Ovary (tissue), 9 donors: ENCODE data around the gene AKAP3. TPM values are rescaled to one million over a fixed set of nuclear protein-coding genes. Genes with fewer than 3 reads are reported as not detected.

ENCODE experiments used
- DNase-seq, 5 donors: peaks; one replicate each; pipeline ENCODE4 v3.0.0-alpha.2; 2019 to 2020
- H3K27ac ChIP-seq, 2 donors: fragments of 200-600 bp; one replicate each; pipeline versions ENCODE4 v1.5.1 to v1.8.0; 2019 to 2022
- H3K27me3 ChIP-seq: fragments of 200-600 bp; one replicate; pipeline ENCODE4 v1.8.0; 2022
- H3K36me3 ChIP-seq: fragments of 200-600 bp; sonication (generic); one replicate; pipeline ENCODE4 v1.5.1; 2019
- H3K4me1 ChIP-seq: one replicate; pipeline ENCODE4 v1.8.1; 2013; ENCODE audit warnings: mild to moderate bottlenecking, moderate library complexity; ENCODE audit not compliant: insufficient read depth
- H3K4me3 ChIP-seq: fragments of 200-600 bp; sonication (generic); one replicate; pipeline ENCODE4 v1.5.1; 2017
- H3K9me3 ChIP-seq, 2 donors: fragments of 200-600 bp in 1 of 2; sonication (generic) in 1 of 2; one replicate each; pipeline versions ENCODE4 v1.5.1 to v1.8.1; 2013 to 2019; ENCODE audit warnings: mild to moderate bottlenecking in 1 of 2, moderate library complexity in 1 of 2
- EP300 ChIP-seq: sonication (generic); formaldehyde crosslinking; IDR thresholded peaks from one replicate; pipeline ENCODE4 v1.6.1; 2017; ENCODE audit warnings: antibody characterized with exemption
- POLR2A ChIP-seq: fragments of 450-650 bp; IDR thresholded peaks from one replicate; pipeline ENCODE4 v1.6.1; 2017; ENCODE audit warnings: antibody characterized with exemption, mild to moderate bottlenecking, moderate library complexity
- WGBS, 3 donors: extraction: QIAGEN DNeasy Blood & Tissue Kit in 1 of 3; methylation state at CpG; one replicate each; pipeline versions ENCODE4 v1.1.5 to v1.1.7; 2013 to 2017; 5-methylcytosine and 5-hydroxymethylcytosine counted together
- intact Hi-C, 4 donors: fragments of 100-400 bp; cut with DNase I; formaldehyde crosslinking; loops; one replicate each; pipeline versions ENCODE4 v1.11.0 to v1.15.1; 2022 to 2023
- polyA plus RNA-seq, 2 donors: library from polyadenylated mRNA; stranded (reverse); fragments of 200-250 nt in 1 of 2; fragments of 350-450 nt in 1 of 2; fragmentation: Illumina TruSeq in 1 of 2; extraction: RNeasy Lipid Tissue Mini Kit (QIAGEN cat#74804) in 1 of 2; gene quantifications; one replicate each; pipeline ENCODE4 v1.2.3, GENCODE V29; 2013 to 2014
- total RNA-seq, 7 donors: library from RNA; depleted of rRNA in 2 of 7; stranded (reverse); fragments of >200 nt in 2 of 7; fragmentation: NEBNext Ultra II Directional in 3 of 7; extraction: Animal tissue kit (Norgen Biotek cat#: 25700) in 3 of 7; gene quantifications; one replicate each; pipeline versions ENCODE4 v1.1.0 to v1.2.4, GENCODE V29; 2016 to 2023
- TF ChIP-seq, protein P1 (sequence below), 3 donors: fragments of 450-650 bp in 2 of 3; fragments of 200-600 bp in 1 of 3; IDR thresholded peaks; one replicate each; pipeline versions ENCODE4 v1.5.1 to v1.8.0; 2016 to 2022; ENCODE audit warnings: antibody characterized with exemption in 3 of 3, mild to moderate bottlenecking in 1 of 3
- donor health status: DM: no; HTN: no; CAD: no; lungs with moderate emphysema.
- donor health status: DM: no; HTN: no; CAD: no.
- donor health status: Bipolar disorder and iron deficiency.
- donor health status: DM: yes; HTN: yes; CAD: no.
- donor health status: DM: no; HTN: no; CAD: no.
- donor health status: DM: yes; HTN: yes; CAD: no.

The AKAP3 gene
- total and polyA plus RNA-seq, 9 donors, result 0.24 to 2.7 (median 1.6) TPM

DNA sequence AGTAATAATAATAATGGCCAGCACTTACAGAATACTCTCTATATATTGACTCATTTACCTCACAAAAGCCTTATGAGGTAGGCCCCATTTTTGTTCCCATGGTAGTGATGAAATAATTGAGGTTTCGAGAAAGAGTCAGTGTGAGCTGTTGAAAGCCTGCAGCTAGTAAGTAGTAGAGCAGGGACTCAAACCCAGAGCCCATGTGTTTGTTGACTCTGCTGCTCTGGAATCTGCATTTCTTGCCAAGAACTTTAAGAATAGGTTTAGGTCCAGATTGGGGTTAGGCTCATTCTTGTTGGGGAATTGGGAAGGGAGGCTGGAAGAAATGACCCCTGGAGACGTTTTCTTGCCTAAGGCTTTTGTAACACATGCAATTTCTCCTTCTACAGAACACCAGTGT is 58.9 kb downstream of the AKAP3 start:
- Histone ChIP-seq H3K27me3 (no peaks in the 10 kb centered on the region), H3K4me3 (no peak overlapping the region), H3K27ac (no peak overlapping the region), H3K4me1 (no peaks in the 10 kb centered on the region), H3K36me3 (no peaks in the 10 kb centered on the region), H3K9me3 (no peaks in the 10 kb centered on the region)
- TF ChIP-seq POLR2A (no peak), EP300 (no peak)
- TF ChIP-seq, protein P1, sequence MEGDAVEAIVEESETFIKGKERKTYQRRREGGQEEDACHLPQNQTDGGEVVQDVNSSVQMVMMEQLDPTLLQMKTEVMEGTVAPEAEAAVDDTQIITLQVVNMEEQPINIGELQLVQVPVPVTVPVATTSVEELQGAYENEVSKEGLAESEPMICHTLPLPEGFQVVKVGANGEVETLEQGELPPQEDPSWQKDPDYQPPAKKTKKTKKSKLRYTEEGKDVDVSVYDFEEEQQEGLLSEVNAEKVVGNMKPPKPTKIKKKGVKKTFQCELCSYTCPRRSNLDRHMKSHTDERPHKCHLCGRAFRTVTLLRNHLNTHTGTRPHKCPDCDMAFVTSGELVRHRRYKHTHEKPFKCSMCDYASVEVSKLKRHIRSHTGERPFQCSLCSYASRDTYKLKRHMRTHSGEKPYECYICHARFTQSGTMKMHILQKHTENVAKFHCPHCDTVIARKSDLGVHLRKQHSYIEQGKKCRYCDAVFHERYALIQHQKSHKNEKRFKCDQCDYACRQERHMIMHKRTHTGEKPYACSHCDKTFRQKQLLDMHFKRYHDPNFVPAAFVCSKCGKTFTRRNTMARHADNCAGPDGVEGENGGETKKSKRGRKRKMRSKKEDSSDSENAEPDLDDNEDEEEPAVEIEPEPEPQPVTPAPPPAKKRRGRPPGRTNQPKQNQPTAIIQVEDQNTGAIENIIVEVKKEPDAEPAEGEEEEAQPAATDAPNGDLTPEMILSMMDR (IDR thresholded peaks at IDR 0.05), result no peak
- 62 to 68% (median 64%) methylated on average over 2 of the region's 2 CpGs for WGBS, 3 donors
- DNase-seq, result no peak
- intact Hi-C loops, result no loop called here

DNA sequence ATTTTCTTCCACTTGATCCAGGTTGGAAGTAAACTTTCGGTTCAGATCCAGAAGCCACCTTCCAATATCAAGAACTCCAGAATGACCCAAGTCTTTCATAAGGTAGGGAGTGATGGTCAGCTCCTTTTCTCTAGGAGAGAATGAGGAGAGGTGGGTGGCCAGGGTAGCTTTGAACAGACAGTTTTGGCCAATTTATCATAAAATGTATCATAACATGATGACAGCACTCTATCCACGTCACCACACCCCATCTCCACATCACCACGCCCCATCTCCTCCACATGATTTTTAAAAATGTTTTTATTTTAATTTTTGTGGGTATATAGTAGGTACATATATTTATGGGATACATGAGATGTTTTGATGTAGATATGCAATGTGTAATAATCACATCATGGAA is 59.9 kb downstream of the AKAP3 start:
- no peak for DNase-seq
- no peak overlapping the region for H3K27ac ChIP-seq
- H3K4me1 ChIP-seq, result no peaks in the 10 kb centered on the region

DNA sequence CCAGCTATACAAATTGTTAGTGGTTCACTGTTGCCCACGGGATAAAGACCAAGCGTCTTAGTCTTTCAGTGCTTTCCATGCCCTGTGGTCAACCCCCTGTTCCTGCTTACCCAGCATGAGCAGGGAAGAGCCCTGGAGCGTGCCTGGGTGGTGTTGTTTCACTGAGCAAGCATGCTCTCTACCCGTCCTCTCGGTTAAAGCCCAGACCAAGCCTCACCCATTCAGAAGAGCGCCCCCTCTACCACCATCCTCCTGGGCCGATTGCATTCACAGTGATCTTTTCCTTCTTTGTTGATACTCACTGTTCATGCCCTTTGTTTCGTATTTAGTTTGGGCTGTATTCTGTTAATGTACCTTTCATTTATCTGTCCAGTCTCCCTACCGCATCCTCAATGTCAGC is 61.7 kb downstream of the AKAP3 start:
- TF ChIP-seq, protein P1 (IDR thresholded peaks at IDR 0.05), result no peak
- TF ChIP-seq POLR2A, result no peak
- TF ChIP-seq EP300, result no peak
- intact Hi-C loops, result no loop called here
- no peak overlapping the region for H3K27ac ChIP-seq
- H3K9me3 ChIP-seq, result no peaks in the 10 kb centered on the region
- no peaks in the 10 kb centered on the region for H3K4me1 ChIP-seq
- H3K36me3 ChIP-seq, result no peaks in the 10 kb centered on the region
- WGBS, 3 donors, result 44 to 58% (median 55%) methylated on average over 9 of the region's 9 CpGs
- H3K4me3 ChIP-seq, result no peak overlapping the region
- no peak for DNase-seq
- H3K27me3 ChIP-seq, result no peaks in the 10 kb centered on the region

More for the DNA sequence above, 59.9 kb downstream of the AKAP3 start:
- intact Hi-C loops, result no loop called here
- Histone ChIP-seq H3K4me3 (no peak overlapping the region), H3K36me3 (no peaks in the 10 kb centered on the region), H3K9me3 (no peaks in the 10 kb centered on the region), H3K27me3 (no peaks in the 10 kb centered on the region)
- WGBS, 3 donors, result 87 to 89% (median 89%) methylated on average over 3 of the region's 3 CpGs
- TF ChIP-seq, protein P1 (IDR thresholded peaks at IDR 0.05), result no peak
- TF ChIP-seq POLR2A (no peak), EP300 (no peak)

DNA sequence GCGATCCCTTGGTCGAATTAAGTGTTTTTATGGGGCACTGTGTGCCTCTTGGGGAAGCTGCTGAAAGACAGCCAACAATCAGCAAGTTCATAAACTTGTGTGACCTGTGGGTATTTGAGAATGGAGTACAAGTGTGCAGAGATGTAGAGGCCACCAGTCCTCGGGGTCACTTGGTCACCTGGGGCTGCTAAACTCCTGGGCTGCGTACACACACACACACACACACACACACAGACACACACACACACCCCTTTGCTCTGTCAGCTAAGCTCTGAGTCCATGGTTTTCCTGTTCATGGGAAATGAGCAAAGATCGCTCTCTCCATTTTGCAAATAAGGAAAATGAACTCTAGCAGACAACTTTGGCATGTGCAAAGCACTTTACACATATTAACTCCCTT is 62.4 kb downstream of the AKAP3 start:
- H3K9me3 ChIP-seq, result no peaks in the 10 kb centered on the region
- H3K27ac ChIP-seq, result no peak overlapping the region
- H3K4me1 ChIP-seq, result no peaks in the 10 kb centered on the region
- intact Hi-C loops, result no loop called here
- H3K27me3 ChIP-seq, result no peaks in the 10 kb centered on the region
- DNase-seq, result no peak
- no peaks in the 10 kb centered on the region for H3K36me3 ChIP-seq
- WGBS, 3 donors, result 55 to 60% (median 60%) methylated on average over 5 of the region's 5 CpGs
- no peak overlapping the region for H3K4me3 ChIP-seq
- TF ChIP-seq, protein P1 (IDR thresholded peaks at IDR 0.05), result no peak
- TF ChIP-seq POLR2A (no peak), EP300 (no peak)
